C4-2B (cell line): ENCODE data around the gene TTC9.

Source experiments
- ZFX ChIP-seq: fragments of 450-650 bp; IDR thresholded peaks from 2 replicates; pipeline ENCODE4 v1.6.1; 2017
- TF ChIP-seq, protein P1 (sequence below): fragments of 450-650 bp; conservative IDR thresholded peaks from 2 replicates; pipeline ENCODE4 v1.5.1; 2017; ENCODE audit warnings: mild to moderate bottlenecking

DNA sequence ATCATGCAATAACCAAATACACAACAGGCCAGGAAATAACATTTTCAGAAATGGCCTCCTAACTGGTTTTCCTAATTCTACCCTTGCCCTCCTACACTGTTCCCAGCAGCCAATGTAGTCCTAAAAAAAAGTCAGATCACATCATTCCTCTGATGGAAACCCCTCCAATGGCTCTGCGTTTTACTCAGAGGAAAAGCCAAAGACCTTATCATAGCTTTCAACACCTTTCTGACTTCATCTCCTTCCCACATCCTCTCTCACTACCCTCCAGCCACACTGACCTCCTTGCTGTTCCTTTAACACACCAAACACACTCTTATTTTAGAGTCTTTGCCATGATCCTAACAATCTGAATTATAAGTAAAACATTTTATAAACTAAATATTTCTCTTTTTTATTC, 42.4 kb upstream of the TTC9 start:
- TF ChIP-seq, protein P1, sequence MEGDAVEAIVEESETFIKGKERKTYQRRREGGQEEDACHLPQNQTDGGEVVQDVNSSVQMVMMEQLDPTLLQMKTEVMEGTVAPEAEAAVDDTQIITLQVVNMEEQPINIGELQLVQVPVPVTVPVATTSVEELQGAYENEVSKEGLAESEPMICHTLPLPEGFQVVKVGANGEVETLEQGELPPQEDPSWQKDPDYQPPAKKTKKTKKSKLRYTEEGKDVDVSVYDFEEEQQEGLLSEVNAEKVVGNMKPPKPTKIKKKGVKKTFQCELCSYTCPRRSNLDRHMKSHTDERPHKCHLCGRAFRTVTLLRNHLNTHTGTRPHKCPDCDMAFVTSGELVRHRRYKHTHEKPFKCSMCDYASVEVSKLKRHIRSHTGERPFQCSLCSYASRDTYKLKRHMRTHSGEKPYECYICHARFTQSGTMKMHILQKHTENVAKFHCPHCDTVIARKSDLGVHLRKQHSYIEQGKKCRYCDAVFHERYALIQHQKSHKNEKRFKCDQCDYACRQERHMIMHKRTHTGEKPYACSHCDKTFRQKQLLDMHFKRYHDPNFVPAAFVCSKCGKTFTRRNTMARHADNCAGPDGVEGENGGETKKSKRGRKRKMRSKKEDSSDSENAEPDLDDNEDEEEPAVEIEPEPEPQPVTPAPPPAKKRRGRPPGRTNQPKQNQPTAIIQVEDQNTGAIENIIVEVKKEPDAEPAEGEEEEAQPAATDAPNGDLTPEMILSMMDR = no peak
- TF ChIP-seq ZFX = no peak
